Amygdala (tissue), 56 donors: Measurements from ENCODE around the gene CCDC180.
"Not testable (repeated sequence)": the region's sequence is repeated elsewhere in the genome, so short reads cannot be mapped to it uniquely, and the experiment has no call there.

Experiments
- DNase-seq, 56 donors: peaks; one replicate each; lab custom pipeline; 2025; lab: John Stamatoyannopoulos, UW

The CCDC180 gene

GRCh38 chr9:97310023-97310422 lies 2.6 kb downstream of the CCDC180 start:
- DNase-seq: no peak

- DNase-seq: no peak
Observed at GRCh38 chr9:97310896-97311295, 3.4 kb downstream of the CCDC180 start.

GRCh38 chr9:97311798-97312500 lies 4.5 kb downstream of the CCDC180 start:
- no peak for DNase-seq

GRCh38 chr9:97312556-97312955 lies 5.1 kb downstream of the CCDC180 start:
- no peak for DNase-seq

- DNase-seq: no peak
Observed at GRCh38 chr9:97313243-97313642, 5.8 kb downstream of the CCDC180 start.

GRCh38 chr9:97313746-97314145 lies 6.3 kb downstream of the CCDC180 start:
- DNase-seq: no peak

GRCh38 chr9:97314503-97314902 lies 7.0 kb downstream of the CCDC180 start:
- DNase-seq: no peak

- no peak for DNase-seq
Observed at GRCh38 chr9:97315550-97315949, 8.1 kb downstream of the CCDC180 start.

- DNase-seq: no peak
Observed at GRCh38 chr9:97316904-97317303, 9.4 kb downstream of the CCDC180 start.

- no peak for DNase-seq
Observed at GRCh38 chr9:97318433-97318832, 11.0 kb downstream of the CCDC180 start.

- no peak for DNase-seq
Observed at GRCh38 chr9:97319395-97319794, 11.9 kb downstream of the CCDC180 start.

- no peak for DNase-seq
Observed at GRCh38 chr9:97320080-97320642, 12.7 kb downstream of the CCDC180 start.

GRCh38 chr9:97321251-97321650 lies 13.8 kb downstream of the CCDC180 start:
- DNase-seq: no peak

- no peak for DNase-seq
Observed at GRCh38 chr9:97321691-97322090, 14.2 kb downstream of the CCDC180 start.

- no peak for DNase-seq
Observed at GRCh38 chr9:97322105-97322504, 14.6 kb downstream of the CCDC180 start.

- no peak for DNase-seq
Observed at GRCh38 chr9:97324954-97325353, 17.5 kb downstream of the CCDC180 start.

- no peak for DNase-seq
Observed at GRCh38 chr9:97327562-97327961, 20.1 kb downstream of the CCDC180 start.

GRCh38 chr9:97332993-97333392 lies 25.5 kb downstream of the CCDC180 start:
- no peak for DNase-seq

- not testable (repeated sequence) for DNase-seq
Observed at GRCh38 chr9:97335622-97336021, 28.2 kb downstream of the CCDC180 start.

GRCh38 chr9:97348871-97349270 lies 41.4 kb downstream of the CCDC180 start:
- DNase-seq: no peak

GRCh38 chr9:97349400-97349799 lies 41.9 kb downstream of the CCDC180 start:
- DNase-seq: no peak

- DNase-seq: no peak
Observed at GRCh38 chr9:97354637-97355036, 47.2 kb downstream of the CCDC180 start.

- no peak for DNase-seq
Observed at GRCh38 chr9:97357056-97357455, 49.6 kb downstream of the CCDC180 start.
